SK-N-SH treated with all-trans-retinoic acid at 6 μM for 48 hours (cell line): ENCODE data around the gene TGM1.

Experiments used
- ATAC-seq: fragments of 200-7000 bp; cut with Tn5 transposase; 3 replicates; pipeline ENCODE4 v1.9.1; 2020; ENCODE audit warnings: mild to moderate bottlenecking, moderate library complexity
- ARNTL ChIP-seq: fragments of 450-650 bp; formaldehyde crosslinking; IDR thresholded peaks from 2 replicates; pipeline ENCODE4 v1.5.0; 2020; ENCODE audit warnings: low read depth, mild to moderate bottlenecking, moderate library complexity, borderline replicate concordance
- BACH2 ChIP-seq: fragments of 250-450 bp; sonication (Bioruptor Pico); IDR thresholded peaks from 2 replicates; pipeline ENCODE4 v1.9.0; 2021; ENCODE audit warnings: mild to moderate bottlenecking, borderline replicate concordance
- CSRNP3 ChIP-seq: fragments of 250-450 bp; sonication (Bioruptor Pico); IDR thresholded peaks from 2 replicates; pipeline ENCODE4 v1.5.1; 2021; ENCODE audit warnings: mild to moderate bottlenecking, moderate library complexity
- ESRRG ChIP-seq: fragments of 250-450 bp; sonication (Bioruptor Pico); IDR thresholded peaks from 2 replicates; pipeline ENCODE4 v1.6.1; 2021; ENCODE audit warnings: mild to moderate bottlenecking
- GLIS3 ChIP-seq: fragments of 250-450 bp; sonication (Bioruptor Pico); IDR thresholded peaks from 2 replicates; pipeline ENCODE4 v1.5.0; 2020; ENCODE audit warnings: mild to moderate bottlenecking, moderate library complexity
- ISL1 ChIP-seq: fragments of 250-450 bp; sonication (Bioruptor Pico); IDR thresholded peaks from 2 replicates; pipeline ENCODE4 v2.1.2; 2022; ENCODE audit warnings: mild to moderate bottlenecking, moderate library complexity
- OSR1 ChIP-seq: fragments of 250-450 bp; sonication (Bioruptor Pico); IDR thresholded peaks from 2 replicates; pipeline ENCODE4 v1.8.0; 2022; ENCODE audit warnings: moderate library complexity, mild to moderate bottlenecking, inconsistent platforms
- POU6F1 ChIP-seq: fragments of 250-450 bp; sonication (Bioruptor Pico); IDR thresholded peaks from 2 replicates; pipeline ENCODE4 v1.8.0; 2021; ENCODE audit warnings: low read depth, mild to moderate bottlenecking, moderate library complexity, borderline replicate concordance
- PPARA ChIP-seq: fragments of 250-450 bp; sonication (Bioruptor Pico); IDR thresholded peaks from 2 replicates; pipeline ENCODE4 v1.5.0; 2020; ENCODE audit warnings: mild to moderate bottlenecking, borderline replicate concordance
- RARB ChIP-seq: fragments of 250-450 bp; sonication (Bioruptor Pico); IDR thresholded peaks from 2 replicates; pipeline ENCODE4 v1.8.0; 2021; ENCODE audit warnings: mild to moderate bottlenecking, moderate library complexity
- SNAI2 ChIP-seq: fragments of 250-450 bp; sonication (Bioruptor Pico); IDR thresholded peaks from 2 replicates; pipeline ENCODE4 v1.5.0; 2020; ENCODE audit warnings: mild to moderate bottlenecking, moderate library complexity
- TCF4 ChIP-seq: fragments of 250-450 bp; sonication (Bioruptor Pico); IDR thresholded peaks from 2 replicates; pipeline ENCODE4 v1.8.0; 2021; ENCODE audit warnings: mild to moderate bottlenecking, moderate library complexity, borderline replicate concordance
- TOX ChIP-seq: fragments of 250-450 bp; sonication (Bioruptor Pico); IDR thresholded peaks from 2 replicates; pipeline ENCODE4 v1.8.0; 2021; ENCODE audit warnings: mild to moderate bottlenecking, moderate library complexity, borderline replicate concordance
- ZC3H10 ChIP-seq: fragments of 250-450 bp; sonication (Bioruptor Pico); IDR thresholded peaks from 2 replicates; pipeline ENCODE4 v1.5.1; 2021; ENCODE audit warnings: mild to moderate bottlenecking, moderate library complexity
- ZFP3 ChIP-seq: fragments of 250-450 bp; sonication (Bioruptor Pico); IDR thresholded peaks from 2 replicates; pipeline ENCODE4 v1.5.0; 2020; ENCODE audit warnings: mild to moderate bottlenecking, moderate library complexity
- ZFP30 ChIP-seq: fragments of 450-650 bp; formaldehyde crosslinking; IDR thresholded peaks from 2 replicates; pipeline ENCODE4 v1.5.0; 2022; ENCODE audit warnings: mild to moderate bottlenecking, moderate library complexity
- ZNF565 ChIP-seq: fragments of 450-650 bp; formaldehyde crosslinking; conservative IDR thresholded peaks from 2 replicates; pipeline ENCODE4 v1.5.0; 2020; ENCODE audit warnings: low read depth, mild to moderate bottlenecking, moderate library complexity
- ZNF70 ChIP-seq: fragments of 450-650 bp; formaldehyde crosslinking; IDR thresholded peaks from 2 replicates; pipeline ENCODE4 v1.5.0; 2020; ENCODE audit warnings: mild to moderate bottlenecking, moderate library complexity
- ZNF8 ChIP-seq: fragments of 450-650 bp; formaldehyde crosslinking; IDR thresholded peaks from 2 replicates; pipeline ENCODE4 v1.5.0; 2020; ENCODE audit warnings: mild to moderate bottlenecking, moderate library complexity
- TF ChIP-seq, protein P1 (sequence below): fragments of 250-450 bp; sonication (Bioruptor Pico); IDR thresholded peaks from 2 replicates; pipeline ENCODE4 v1.5.0; 2020; ENCODE audit warnings: mild to moderate bottlenecking, moderate library complexity
- TF ChIP-seq, protein P2 (sequence below): fragments of 250-450 bp; sonication (Bioruptor Pico); IDR thresholded peaks from 2 replicates; pipeline ENCODE4 v1.5.1; 2020; ENCODE audit warnings: low read depth, mild to moderate bottlenecking, moderate library complexity
- TF ChIP-seq, protein P3 (sequence below): fragments of 250-450 bp; sonication (Bioruptor Pico); IDR thresholded peaks from 2 replicates; pipeline ENCODE4 v1.8.0; 2020; ENCODE audit warnings: mild to moderate bottlenecking, moderate library complexity, borderline replicate concordance

The TGM1 gene

DNA sequence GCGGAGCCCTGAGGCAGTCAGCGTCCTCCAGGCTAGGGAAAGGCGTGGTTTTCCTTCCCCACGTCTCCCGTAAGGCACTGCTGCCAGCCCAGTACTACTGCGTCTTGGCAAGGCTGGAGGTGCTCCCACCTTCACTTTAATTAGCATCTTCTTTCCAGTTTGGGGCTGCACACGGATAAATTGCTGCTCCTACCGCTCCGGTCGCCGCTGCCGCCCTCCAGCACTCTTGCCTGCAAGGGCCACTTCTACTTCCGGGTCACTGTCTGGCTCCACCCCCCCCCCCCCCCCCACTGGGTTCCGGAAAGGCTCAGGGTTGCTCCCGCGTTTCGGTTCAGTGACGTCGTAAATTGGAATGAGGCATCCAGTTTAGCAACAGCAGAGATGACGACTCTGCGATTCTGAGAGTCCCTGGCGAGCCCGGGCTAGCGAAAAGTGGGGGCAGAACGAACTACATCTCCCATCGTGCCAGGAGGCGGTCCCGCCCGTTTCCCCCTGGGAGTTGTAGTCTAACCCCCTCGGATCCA is 30.8 kb downstream of the TGM1 start, which contains the start of gene NEDD8:
TSS of gene NEDD8 (minus strand) at position 247 of the 524 bp plus-strand sequence. CDS start at position 147, 100 bp downstream.
- ATAC-seq, result peak; percentile 89
- TF ChIP-seq BACH2, result no peak
- TF ChIP-seq ESRRG, result no peak

- TF ChIP-seq ZC3H10 (CRISPR knock-in tag) (no peak), ISL1 (no peak), POU6F1 (CRISPR knock-in tag) (no peak), CSRNP3 (no peak), ZFP30 (no peak), GLIS3 (CRISPR knock-in tag) (no peak), TCF4 (CRISPR knock-in tag) (no peak), PPARA (CRISPR knock-in tag) (no peak), RARB (CRISPR knock-in tag) (no peak), SNAI2 (CRISPR knock-in tag) (no peak), ARNTL (CRISPR knock-in tag) (no peak), BACH2 (no peak), ZNF70 (no peak), ZNF565 (no peak), TOX (CRISPR knock-in tag) (no peak), ZFP3 (CRISPR knock-in tag) (no peak), OSR1 (CRISPR knock-in tag) (no peak)
- TF ChIP-seq, protein P1, sequence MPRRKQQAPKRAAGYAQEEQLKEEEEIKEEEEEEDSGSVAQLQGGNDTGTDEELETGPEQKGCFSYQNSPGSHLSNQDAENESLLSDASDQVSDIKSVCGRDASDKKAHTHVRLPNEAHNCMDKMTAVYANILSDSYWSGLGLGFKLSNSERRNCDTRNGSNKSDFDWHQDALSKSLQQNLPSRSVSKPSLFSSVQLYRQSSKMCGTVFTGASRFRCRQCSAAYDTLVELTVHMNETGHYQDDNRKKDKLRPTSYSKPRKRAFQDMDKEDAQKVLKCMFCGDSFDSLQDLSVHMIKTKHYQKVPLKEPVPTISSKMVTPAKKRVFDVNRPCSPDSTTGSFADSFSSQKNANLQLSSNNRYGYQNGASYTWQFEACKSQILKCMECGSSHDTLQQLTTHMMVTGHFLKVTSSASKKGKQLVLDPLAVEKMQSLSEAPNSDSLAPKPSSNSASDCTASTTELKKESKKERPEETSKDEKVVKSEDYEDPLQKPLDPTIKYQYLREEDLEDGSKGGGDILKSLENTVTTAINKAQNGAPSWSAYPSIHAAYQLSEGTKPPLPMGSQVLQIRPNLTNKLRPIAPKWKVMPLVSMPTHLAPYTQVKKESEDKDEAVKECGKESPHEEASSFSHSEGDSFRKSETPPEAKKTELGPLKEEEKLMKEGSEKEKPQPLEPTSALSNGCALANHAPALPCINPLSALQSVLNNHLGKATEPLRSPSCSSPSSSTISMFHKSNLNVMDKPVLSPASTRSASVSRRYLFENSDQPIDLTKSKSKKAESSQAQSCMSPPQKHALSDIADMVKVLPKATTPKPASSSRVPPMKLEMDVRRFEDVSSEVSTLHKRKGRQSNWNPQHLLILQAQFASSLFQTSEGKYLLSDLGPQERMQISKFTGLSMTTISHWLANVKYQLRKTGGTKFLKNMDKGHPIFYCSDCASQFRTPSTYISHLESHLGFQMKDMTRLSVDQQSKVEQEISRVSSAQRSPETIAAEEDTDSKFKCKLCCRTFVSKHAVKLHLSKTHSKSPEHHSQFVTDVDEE (CRISPR knock-in tag), result no peak
- TF ChIP-seq, protein P2, sequence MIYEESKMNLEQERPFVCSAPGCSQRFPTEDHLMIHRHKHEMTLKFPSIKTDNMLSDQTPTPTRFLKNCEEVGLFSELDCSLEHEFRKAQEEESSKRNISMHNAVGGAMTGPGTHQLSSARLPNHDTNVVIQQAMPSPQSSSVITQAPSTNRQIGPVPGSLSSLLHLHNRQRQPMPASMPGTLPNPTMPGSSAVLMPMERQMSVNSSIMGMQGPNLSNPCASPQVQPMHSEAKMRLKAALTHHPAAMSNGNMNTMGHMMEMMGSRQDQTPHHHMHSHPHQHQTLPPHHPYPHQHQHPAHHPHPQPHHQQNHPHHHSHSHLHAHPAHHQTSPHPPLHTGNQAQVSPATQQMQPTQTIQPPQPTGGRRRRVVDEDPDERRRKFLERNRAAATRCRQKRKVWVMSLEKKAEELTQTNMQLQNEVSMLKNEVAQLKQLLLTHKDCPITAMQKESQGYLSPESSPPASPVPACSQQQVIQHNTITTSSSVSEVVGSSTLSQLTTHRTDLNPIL (CRISPR knock-in tag), result no peak
- TF ChIP-seq, protein P3, sequence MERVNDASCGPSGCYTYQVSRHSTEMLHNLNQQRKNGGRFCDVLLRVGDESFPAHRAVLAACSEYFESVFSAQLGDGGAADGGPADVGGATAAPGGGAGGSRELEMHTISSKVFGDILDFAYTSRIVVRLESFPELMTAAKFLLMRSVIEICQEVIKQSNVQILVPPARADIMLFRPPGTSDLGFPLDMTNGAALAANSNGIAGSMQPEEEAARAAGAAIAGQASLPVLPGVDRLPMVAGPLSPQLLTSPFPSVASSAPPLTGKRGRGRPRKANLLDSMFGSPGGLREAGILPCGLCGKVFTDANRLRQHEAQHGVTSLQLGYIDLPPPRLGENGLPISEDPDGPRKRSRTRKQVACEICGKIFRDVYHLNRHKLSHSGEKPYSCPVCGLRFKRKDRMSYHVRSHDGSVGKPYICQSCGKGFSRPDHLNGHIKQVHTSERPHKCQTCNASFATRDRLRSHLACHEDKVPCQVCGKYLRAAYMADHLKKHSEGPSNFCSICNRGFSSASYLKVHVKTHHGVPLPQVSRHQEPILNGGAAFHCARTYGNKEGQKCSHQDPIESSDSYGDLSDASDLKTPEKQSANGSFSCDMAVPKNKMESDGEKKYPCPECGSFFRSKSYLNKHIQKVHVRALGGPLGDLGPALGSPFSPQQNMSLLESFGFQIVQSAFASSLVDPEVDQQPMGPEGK, result no peak
- peak; percentile 12 for ATAC-seq
Measured at GRCh38 chr14:24231263-24232120, 31.5 kb downstream of the TGM1 start.

DNA sequence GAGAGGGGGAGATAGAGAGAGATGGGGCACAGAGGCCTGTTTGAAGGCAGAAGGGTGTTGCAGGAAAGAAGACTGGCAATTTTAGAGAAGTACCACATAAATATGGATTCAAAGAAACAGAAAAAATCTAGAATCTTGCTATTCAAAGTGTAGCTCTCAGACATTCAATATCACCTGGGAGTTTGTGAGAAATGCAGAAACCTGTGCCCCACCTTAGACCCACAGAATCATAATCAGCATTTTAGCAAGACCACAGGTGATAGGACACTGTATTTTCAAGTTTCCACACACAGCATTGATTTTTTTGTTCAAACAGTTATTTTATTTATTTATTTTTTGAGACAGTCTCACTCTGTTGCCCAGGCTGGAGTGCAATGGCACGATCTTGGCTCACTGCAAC is 34.1 kb downstream of the TGM1 start:
- TF ChIP-seq ISL1 (no peak), ZNF8 (CRISPR knock-in tag) (no peak)
- TF ChIP-seq, all 23 proteins: peak for 0
- ATAC-seq, result no peak
